IMR-90 (cell line): ENCODE data around the gene STRN4. TPM values are rescaled to one million over a fixed set of nuclear protein-coding genes. Genes with fewer than 3 reads are reported as not detected.

Experiments
- ATAC-seq: fragments of 200-7000 bp; cut with Tn5 transposase; 2 replicates; pipeline ENCODE4 v1.9.1; 2020; ENCODE audit warnings: low read depth, mild to moderate bottlenecking, moderate library complexity
- BruUV-seq: library from RNA; stranded (reverse); fragments of 400-500 nt; replicated peaks from 2 replicates; lab custom pipeline; 2021; lab: Mats Ljungman, UMichigan
- CTCF ChIA-PET: fragments of 300-600 bp; formaldehyde crosslinking; extraction: SDS; loops from one replicate; lab custom pipeline; 2021; ENCODE audit warnings: antibody characterized with exemption; lab: Yijun Ruan, JAX
- POLR2A ChIA-PET: fragments of 300-600 bp; sonication (Branson Sonifier 250); formaldehyde crosslinking; loops from one replicate; lab custom pipeline; 2022; ENCODE audit warnings: antibody characterized with exemption; ENCODE audit not compliant: unreplicated experiment; lab: Charles Lee
- DNase-seq: peaks from one replicate; pipeline ENCODE4 v3.0.0; 2013
- H2AFZ ChIP-seq: replicated peaks from 2 replicates; pipeline ENCODE3; 2013; ENCODE audit warnings: low read length, mild to moderate bottlenecking; ENCODE audit not compliant: poor library complexity
- H2AK5ac ChIP-seq: 2 replicates; pipeline ENCODE4 v1.6.1; 2013; ENCODE audit warnings: low read depth, low read length, inconsistent platforms
- H2AK9ac ChIP-seq: replicated peaks from 2 replicates; pipeline ENCODE3; 2013; ENCODE audit warnings: mild to moderate bottlenecking, low read depth, low read length, moderate library complexity; ENCODE audit not compliant: poor library complexity
- H2BK120ac ChIP-seq: 2 replicates; pipeline ENCODE4 v1.6.1; 2013; ENCODE audit warnings: low read depth, low read length, inconsistent platforms
- H2BK15ac ChIP-seq: 3 replicates; pipeline ENCODE4 v1.6.1; 2013; ENCODE audit warnings: low read depth, low read length, inconsistent platforms
- H2BK20ac ChIP-seq: 2 replicates; pipeline ENCODE4 v1.6.1; 2013; ENCODE audit warnings: low read depth, mild to moderate bottlenecking, inconsistent platforms, low read length, moderate library complexity
- H2BK5ac ChIP-seq: 2 replicates; pipeline ENCODE4 v1.6.1; 2013; ENCODE audit warnings: mild to moderate bottlenecking, low read depth, low read length, inconsistent platforms; ENCODE audit not compliant: poor library complexity, severe bottlenecking
- H3K14ac ChIP-seq: replicated peaks from 2 replicates; pipeline ENCODE4 v1.6.1; 2013; ENCODE audit warnings: low read depth, low read length, inconsistent platforms
- H3K18ac ChIP-seq: 2 replicates; pipeline ENCODE4 v1.6.1; 2013; ENCODE audit warnings: low read depth, low read length, control low read depth
- H3K23ac ChIP-seq: 2 replicates; pipeline ENCODE4 v1.6.1; 2013; ENCODE audit warnings: low read depth, low read length, inconsistent platforms
- H3K27ac ChIP-seq: 2 replicates; pipeline ENCODE4 v1.5.1; 2013; ENCODE audit warnings: mild to moderate bottlenecking, control low read depth, low read length; ENCODE audit not compliant: insufficient read depth
- H3K27me3 ChIP-seq: 2 replicates; pipeline ENCODE4 v1.6.1; 2013; ENCODE audit warnings: low read length; ENCODE audit not compliant: control insufficient read depth, insufficient read depth
- H3K36me3 ChIP-seq: 2 replicates; pipeline ENCODE4 v1.6.1; 2013; ENCODE audit warnings: low read length, mixed read lengths; ENCODE audit not compliant: control insufficient read depth, insufficient read depth
- H3K4ac ChIP-seq: 2 replicates; pipeline ENCODE4 v1.6.1; 2013; ENCODE audit warnings: low read depth, low read length, inconsistent platforms
- H3K4me1 ChIP-seq: 2 replicates; pipeline ENCODE4 v1.6.1; 2013; ENCODE audit warnings: low read length, mixed read lengths; ENCODE audit not compliant: control insufficient read depth, insufficient read depth
- H3K4me2 ChIP-seq: 2 replicates; pipeline ENCODE4 v1.6.1; 2013; ENCODE audit warnings: low read depth, mild to moderate bottlenecking, control low read depth, low read length, moderate library complexity
- H3K4me3 ChIP-seq: 2 replicates; pipeline ENCODE4 v1.5.1; 2013; ENCODE audit warnings: low read depth, mild to moderate bottlenecking, control low read depth, low read length, moderate library complexity; ENCODE audit not compliant: insufficient read depth
- H3K56ac ChIP-seq: 2 replicates; pipeline ENCODE4 v1.6.1; 2013; ENCODE audit warnings: low read length, inconsistent platforms; ENCODE audit not compliant: insufficient read depth; ENCODE audit errors: extremely low read depth
- H3K79me1 ChIP-seq, 2 experiments: 2 replicates each; pipeline ENCODE4 v1.6.1; 2013; ENCODE audit warnings: low read length in 2 of 2, inconsistent platforms in 1 of 2, low read depth in 1 of 2
- H3K9ac ChIP-seq: 2 replicates; pipeline ENCODE4 v1.6.1; 2013; ENCODE audit warnings: low read depth, low read length, control low read depth
- H3K9me1 ChIP-seq: 2 replicates; pipeline ENCODE4 v1.6.1; 2013; ENCODE audit warnings: low read length, inconsistent platforms; ENCODE audit not compliant: insufficient read depth
- H3K9me3 ChIP-seq: 2 replicates; pipeline ENCODE4 v1.6.1; 2013; ENCODE audit warnings: low read length; ENCODE audit not compliant: control insufficient read depth, insufficient read depth
- H4K20me1 ChIP-seq: 2 replicates; pipeline ENCODE4 v1.6.1; 2013; ENCODE audit warnings: low read length, inconsistent platforms; ENCODE audit not compliant: insufficient read depth
- H4K5ac ChIP-seq: 2 replicates; pipeline ENCODE4 v1.6.1; 2013; ENCODE audit warnings: mild to moderate bottlenecking, low read depth, low read length, control low read depth
- H4K8ac ChIP-seq, 2 experiments: 2 replicates each; pipeline ENCODE4 v1.6.1; 2013; ENCODE audit warnings: low read depth in 2 of 2, low read length in 2 of 2, control low read depth in 1 of 2, inconsistent platforms in 1 of 2
- H4K91ac ChIP-seq: 2 replicates; pipeline ENCODE4 v1.6.1; 2013; ENCODE audit warnings: low read depth, low read length, inconsistent platforms; ENCODE audit not compliant: insufficient read depth
- BHLHE40 ChIP-seq: fragments of 150-350 bp; IDR thresholded peaks from 2 replicates; pipeline ENCODE4 v1.6.1; 2016; ENCODE audit warnings: mild to moderate bottlenecking, low read depth, low read length
- CEBPB ChIP-seq: IDR thresholded peaks from 2 replicates; pipeline ENCODE4 v1.6.1; 2012; ENCODE audit warnings: low read depth, low read length, improper control_type of control experiment
- CHD1 ChIP-seq: IDR thresholded peaks from 2 replicates; pipeline ENCODE4 v1.6.1; 2012; ENCODE audit warnings: low read depth, low read length, improper control_type of control experiment
- MXI1 ChIP-seq: IDR thresholded peaks from 2 replicates; pipeline ENCODE4 v1.6.1; 2012; ENCODE audit warnings: low read depth, mild to moderate bottlenecking, low read length, moderate library complexity, borderline replicate concordance
- NFE2L2 ChIP-seq: fragments of 150-350 bp; IDR thresholded peaks from 2 replicates; pipeline ENCODE4 v1.6.1; 2016; ENCODE audit warnings: low read depth, mild to moderate bottlenecking, low read length
- POLR2A ChIP-seq: IDR thresholded peaks from 2 replicates; pipeline ENCODE4 v1.6.1; 2012; ENCODE audit warnings: mild to moderate bottlenecking, low read depth, low read length
- RCOR1 ChIP-seq: IDR thresholded peaks from 2 replicates; pipeline ENCODE4 v1.6.1; 2012; ENCODE audit warnings: mild to moderate bottlenecking, low read length, improper control_type of control experiment; ENCODE audit not compliant: insufficient replicate concordance
- RFX5 ChIP-seq: IDR thresholded peaks from 2 replicates; pipeline ENCODE4 v1.8.0; 2012; ENCODE audit warnings: low read depth, mild to moderate bottlenecking, low read length, moderate library complexity
- SMC3 ChIP-seq: fragments of 150-350 bp; IDR thresholded peaks from 2 replicates; pipeline ENCODE4 v1.6.1; 2016; ENCODE audit warnings: low read depth, mild to moderate bottlenecking, antibody characterized with exemption, low read length, moderate library complexity
- WGBS, 2 experiments: methylation state at CpG; one replicate each; pipeline versions ENCODE4 v1.1.5 to v1.1.7; 2013; ENCODE audit warnings: missing lambda C conversion rate in 2 of 2; ENCODE audit not compliant: insufficient read length in 1 of 2; ENCODE audit errors: extremely low coverage in 2 of 2; 5-methylcytosine and 5-hydroxymethylcytosine counted together
- dilution Hi-C: fragments of 300-500 bp; cut with HindIII; formaldehyde crosslinking; loops from one replicate; pipeline ENCODE4 v1.14.3; 2018; ENCODE audit warnings: low sequenced_read_pairs; ENCODE audit not compliant: unreplicated experiment
- in situ Hi-C: fragments of 300-500 bp; cut with MboI; formaldehyde crosslinking; loops from 3 replicates; pipeline ENCODE4 v1.14.3; 2019; ENCODE audit warnings: low sequenced_read_pairs, inconsistent platforms, mixed read lengths
- intact Hi-C: fragments of 100-400 bp; cut with micrococcal nuclease; formaldehyde crosslinking; loops from 2 replicates; pipeline ENCODE4 v1.10.0; 2022
- polyA plus RNA-seq, 3 experiments: library from polyadenylated mRNA; depleted of rRNA; stranded (reverse); fragments of >200 nt; gene quantifications; 2 replicates each; pipeline ENCODE4 v1.2.3, GENCODE V29; 2012; ENCODE audit warnings: low replicate concordance in 1 of 3
- total RNA-seq: library from RNA; depleted of rRNA; stranded (reverse); fragments of >200 nt; gene quantifications from 2 replicates; pipeline ENCODE4 v1.2.3, GENCODE V29; 2012
- TF ChIP-seq, protein P1 (sequence below): conservative IDR thresholded peaks from 2 replicates; pipeline ENCODE4 v1.5.1; 2012; ENCODE audit warnings: mild to moderate bottlenecking, low read depth, low read length, improper control_type of control experiment
- TF ChIP-seq, protein P2 (sequence below): fragments of 150-350 bp; IDR thresholded peaks from 2 replicates; pipeline ENCODE4 v1.6.1; 2017; ENCODE audit warnings: mild to moderate bottlenecking, antibody characterized with exemption, low read length, low read depth

Gene STRN4
- total and polyA plus RNA-seq, 2 of the 4 experiments (the other 2 are of a cell fraction), result 36.7 to 112 TPM

DNA sequence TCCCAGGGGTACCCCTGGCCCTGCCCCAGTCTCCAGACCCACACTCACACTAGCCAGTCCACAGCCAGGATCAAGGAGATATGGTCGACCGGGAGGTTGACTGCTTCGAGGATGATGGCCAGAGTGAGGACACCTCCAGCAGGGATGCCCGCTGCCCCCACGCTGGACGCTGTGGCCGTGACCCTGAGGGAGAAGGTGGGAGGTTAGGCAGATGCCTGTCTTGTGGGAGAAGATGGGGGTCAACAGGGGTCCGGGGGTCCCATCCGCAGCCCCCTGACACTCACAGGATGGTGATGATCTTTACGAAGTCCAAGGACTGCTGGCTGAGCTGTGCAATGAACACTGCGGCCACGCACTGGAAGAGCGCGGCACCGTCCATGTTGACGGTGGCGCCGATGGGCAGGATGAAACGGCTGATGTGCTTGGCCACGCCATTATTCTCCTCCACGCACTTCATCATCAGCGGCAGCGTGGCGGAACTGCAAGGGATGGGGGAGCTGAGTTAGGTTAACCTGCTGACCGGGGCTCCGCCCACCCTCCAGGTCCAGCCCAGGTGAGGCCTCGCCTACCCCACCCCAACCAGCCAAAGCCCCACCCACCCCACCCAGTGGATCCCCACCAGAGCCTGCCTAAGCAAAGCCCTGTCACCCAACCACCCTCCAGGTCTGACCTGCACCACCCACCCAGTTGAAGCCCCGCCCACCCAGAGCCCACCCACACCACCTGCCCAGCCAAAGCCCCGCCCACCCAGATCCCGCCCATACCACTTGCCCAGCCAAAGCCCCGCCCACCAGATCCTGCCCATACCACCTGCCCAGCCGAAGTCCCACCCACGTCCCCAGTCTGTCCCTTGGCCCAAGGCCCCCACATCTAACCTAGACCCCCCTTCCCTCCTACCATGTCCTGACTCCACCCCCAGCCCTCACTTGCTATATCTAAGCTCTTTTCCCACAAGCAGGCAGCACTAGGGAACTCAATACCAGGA, 31.0 kb upstream of the STRN4 start:
- no peak overlapping the region for H4K5ac ChIP-seq
- H2AFZ ChIP-seq, result no peak overlapping the region
- in situ Hi-C loops, result no loop called here
- peak overlapping the region; percentile 33 for H2AK9ac ChIP-seq
- no peak overlapping the region for H3K14ac ChIP-seq
- no peak overlapping the region for H3K18ac ChIP-seq
- intact Hi-C loops, result no loop called here
- no peaks in the 10 kb centered on the region; the same call in 1 of the 2 replicates for H3K4me1 ChIP-seq
- WGBS, 2 experiments, result 90% methylated on average over 3 of the region's 33 CpGs; no CpG with 5 or more reads in 1 of the 2 experiments
- no peak for DNase-seq
- peaks cover 76% of the 10 kb centered on the region for H4K20me1 ChIP-seq
- TF ChIP-seq BHLHE40 (no peak), CHD1 (no peak), RFX5 (no peak), POLR2A (no peak), CEBPB (no peak), MXI1 (no peak), RCOR1 (no peak), SMC3 (no peak), NFE2L2 (no peak)
- TF ChIP-seq, protein P1, sequence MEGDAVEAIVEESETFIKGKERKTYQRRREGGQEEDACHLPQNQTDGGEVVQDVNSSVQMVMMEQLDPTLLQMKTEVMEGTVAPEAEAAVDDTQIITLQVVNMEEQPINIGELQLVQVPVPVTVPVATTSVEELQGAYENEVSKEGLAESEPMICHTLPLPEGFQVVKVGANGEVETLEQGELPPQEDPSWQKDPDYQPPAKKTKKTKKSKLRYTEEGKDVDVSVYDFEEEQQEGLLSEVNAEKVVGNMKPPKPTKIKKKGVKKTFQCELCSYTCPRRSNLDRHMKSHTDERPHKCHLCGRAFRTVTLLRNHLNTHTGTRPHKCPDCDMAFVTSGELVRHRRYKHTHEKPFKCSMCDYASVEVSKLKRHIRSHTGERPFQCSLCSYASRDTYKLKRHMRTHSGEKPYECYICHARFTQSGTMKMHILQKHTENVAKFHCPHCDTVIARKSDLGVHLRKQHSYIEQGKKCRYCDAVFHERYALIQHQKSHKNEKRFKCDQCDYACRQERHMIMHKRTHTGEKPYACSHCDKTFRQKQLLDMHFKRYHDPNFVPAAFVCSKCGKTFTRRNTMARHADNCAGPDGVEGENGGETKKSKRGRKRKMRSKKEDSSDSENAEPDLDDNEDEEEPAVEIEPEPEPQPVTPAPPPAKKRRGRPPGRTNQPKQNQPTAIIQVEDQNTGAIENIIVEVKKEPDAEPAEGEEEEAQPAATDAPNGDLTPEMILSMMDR, result no peak
- TF ChIP-seq, protein P2, sequence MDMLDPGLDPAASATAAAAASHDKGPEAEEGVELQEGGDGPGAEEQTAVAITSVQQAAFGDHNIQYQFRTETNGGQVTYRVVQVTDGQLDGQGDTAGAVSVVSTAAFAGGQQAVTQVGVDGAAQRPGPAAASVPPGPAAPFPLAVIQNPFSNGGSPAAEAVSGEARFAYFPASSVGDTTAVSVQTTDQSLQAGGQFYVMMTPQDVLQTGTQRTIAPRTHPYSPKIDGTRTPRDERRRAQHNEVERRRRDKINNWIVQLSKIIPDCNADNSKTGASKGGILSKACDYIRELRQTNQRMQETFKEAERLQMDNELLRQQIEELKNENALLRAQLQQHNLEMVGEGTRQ, result no peak
- H3K56ac ChIP-seq, result no peak overlapping the region
- H4K8ac ChIP-seq, result no peak overlapping the region
- H4K91ac ChIP-seq, result no peak overlapping the region
- H3K9me1 ChIP-seq, result peaks cover 3% of the 10 kb centered on the region; the same call in 1 of the 2 replicates
- ATAC-seq, result no peak
- H3K4ac ChIP-seq, result no peak overlapping the region
- H3K27ac ChIP-seq, result no peak overlapping the region
- H2BK20ac ChIP-seq, result no peak overlapping the region
- POLR2A ChIA-PET, result interaction anchor here (0.5 kb wide), 1 partner anchor 53 kb away, joined by 4 read pairs; no protein-coding TSS in a partner anchor
- peaks cover 68% of the 10 kb centered on the region for H3K36me3 ChIP-seq
- H3K4me3 ChIP-seq, result no peak overlapping the region
- H3K9ac ChIP-seq, result no peak overlapping the region
- H2AK5ac ChIP-seq, result no peak overlapping the region
- H3K4me2 ChIP-seq, result no peak overlapping the region
- H3K79me1 ChIP-seq, result peaks cover 38 to 66% of the 10 kb centered on the region in 2 experiments
- BruUV-seq, result no TSS peak
- H2BK5ac ChIP-seq, result no peak overlapping the region
- H2BK15ac ChIP-seq, result no peak overlapping the region
- no peak overlapping the region for H2BK120ac ChIP-seq
- no peaks in the 10 kb centered on the region for H3K9me3 ChIP-seq
- CTCF ChIA-PET, result interaction anchor here (0.6 kb wide), 1 partner anchor 11 kb away, joined by 3 read pairs; no protein-coding TSS in a partner anchor
- dilution Hi-C loops, result no loop called here
- H3K23ac ChIP-seq, result no peak overlapping the region
- H3K27me3 ChIP-seq, result no peaks in the 10 kb centered on the region
